D721Med (cell line): Measurements from ENCODE around the gene PRDM2.

ENCODE experiments used
- DNase-seq: peaks from one replicate; pipeline ENCODE4 v3.0.0; 2011; ENCODE audit warnings: low spot score; ENCODE audit not compliant: insufficient read length
- FAIRE-seq: peaks from 2 replicates; lab custom pipeline; 2011; peaks lifted over from hg19 to GRCh38; lab: Jason Lieb, UNC
- CTCF ChIP-seq: IDR thresholded peaks from 2 replicates; pipeline ENCODE4 v1.5.1; 2012; ENCODE audit warnings: mild to moderate bottlenecking, control low read depth; ENCODE audit not compliant: insufficient read depth; ENCODE audit errors: missing control alignments

PRDM2 gene

GRCh38 chr1:13873032-13873431 is 173.0 kb downstream of the PRDM2 start:
- no peak for FAIRE-seq
- DNase-seq: no peak
- no peak for TF ChIP-seq CTCF
